Body of pancreas (tissue), 4 donors: Measurements from ENCODE around the gene DMKN.

Experiments
- CTCF ChIP-seq, 7 experiments: fragments of 450-650 bp in 4 of 7; fragments of 200-600 bp in 3 of 7; sonication (generic) in 3 of 7; IDR thresholded peaks; one replicate each; pipeline ENCODE4 v1.5.1; 2016 to 2019; ENCODE audit warnings: antibody characterized with exemption in 7 of 7
- POLR2A ChIP-seq, 3 donors: fragments of 450-650 bp; IDR thresholded peaks; one replicate each; pipeline ENCODE4 v1.6.1; 2016; ENCODE audit warnings: antibody characterized with exemption in 3 of 3, mild to moderate bottlenecking in 2 of 3

DNA sequence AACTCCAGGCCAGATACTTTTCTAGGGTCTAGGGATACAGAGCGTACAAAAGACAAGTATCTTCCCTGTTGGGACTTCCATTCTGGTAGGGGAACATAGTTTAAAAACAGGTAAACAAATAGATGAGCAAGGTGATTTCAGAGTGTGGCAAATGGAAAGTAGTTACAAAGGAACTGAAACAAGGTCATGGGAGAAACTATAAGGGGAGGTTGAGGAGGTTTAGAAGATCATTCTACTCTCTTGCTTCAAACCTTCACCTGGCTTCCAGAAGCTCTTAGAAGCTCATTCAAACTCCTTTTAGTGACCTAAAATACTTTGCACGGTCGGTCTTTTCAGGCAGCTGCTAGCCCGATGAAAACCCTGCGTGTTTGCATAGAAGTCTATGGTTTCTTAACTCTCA, 56.3 kb downstream of the DMKN start:
- TF ChIP-seq CTCF (IDR thresholded peaks at IDR 0.05) (no peak), POLR2A (IDR thresholded peaks at IDR 0.05) (no peak)
